GM12874 (cell line): ENCODE results near the gene HRC.

ENCODE experiments used
- CTCF ChIP-seq: IDR thresholded peaks from 2 replicates; pipeline ENCODE4 v1.5.1; 2011; ENCODE audit warnings: low read depth, mild to moderate bottlenecking, control low read depth, low read length, moderate library complexity; ENCODE audit not compliant: insufficient read depth

The HRC gene

GRCh38 chr19:49155820-49156346 is 687 bp upstream of the HRC start:
- no peak for TF ChIP-seq CTCF

- no peak for TF ChIP-seq CTCF
Observed at GRCh38 chr19:49154279-49154678, 917 bp downstream of the HRC start.

GRCh38 chr19:49153167-49153809 is 1.9 kb downstream of the HRC start:
- TF ChIP-seq CTCF: no peak

- no peak for TF ChIP-seq CTCF
Observed at GRCh38 chr19:49152119-49152550, 3.1 kb downstream of the HRC start.

- no peak for TF ChIP-seq CTCF
Observed at GRCh38 chr19:49151267-49152118, 3.7 kb downstream of the HRC start.

GRCh38 chr19:49150944-49151243 is 4.3 kb downstream of the HRC start:
- no peak for TF ChIP-seq CTCF

GRCh38 chr19:49150106-49150943 is 4.9 kb downstream of the HRC start:
- no peak for TF ChIP-seq CTCF
